MM.1S (cell line): ENCODE results near the gene NTRK2.

Experiments
- DNase-seq: peaks from one replicate; pipeline ENCODE4 v3.0.0-alpha.2; 2015
- H2AFZ ChIP-seq: fragments of 300-600 bp; sonication (generic); 2 replicates; pipeline ENCODE4 v1.6.0; 2016; ENCODE audit warnings: antibody characterized with exemption, low read length
- H3F3A ChIP-seq: fragments of 300-600 bp; sonication (generic); 2 replicates; pipeline ENCODE4 v1.6.1; 2016; ENCODE audit warnings: mild to moderate bottlenecking, antibody characterized with exemption, low read length, moderate library complexity, mixed read lengths; ENCODE audit not compliant: insufficient read depth
- H3K27ac ChIP-seq: fragments of 300-600 bp; sonication (generic); 2 replicates; pipeline ENCODE4 v1.5.1; 2016; ENCODE audit warnings: mild to moderate bottlenecking, low read length
- H3K27me3 ChIP-seq: fragments of 300-600 bp; sonication (generic); replicated peaks from 2 replicates; pipeline ENCODE4 v1.6.0; 2016; ENCODE audit warnings: low read length; ENCODE audit not compliant: insufficient read depth
- H3K36me3 ChIP-seq: fragments of 300-600 bp; sonication (generic); replicated peaks from 2 replicates; pipeline ENCODE4 v1.6.1; 2016; ENCODE audit warnings: mild to moderate bottlenecking, low read length, mixed read lengths; ENCODE audit not compliant: insufficient read depth
- H3K4me1 ChIP-seq: fragments of 300-600 bp; sonication (generic); 2 replicates; pipeline ENCODE4 v1.6.1; 2016; ENCODE audit warnings: low read length, mixed read lengths
- H3K4me2 ChIP-seq: fragments of 300-600 bp; sonication (generic); 2 replicates; pipeline ENCODE4 v1.6.0; 2016; ENCODE audit warnings: low read depth, low read length
- H3K4me3 ChIP-seq: fragments of 300-600 bp; sonication (generic); 2 replicates; pipeline ENCODE4 v1.5.1; 2016; ENCODE audit warnings: low read length, mixed read lengths
- H3K79me2 ChIP-seq: fragments of 300-600 bp; sonication (generic); 2 replicates; pipeline ENCODE4 v1.6.1; 2016; ENCODE audit warnings: mixed run types, low read length, mixed read lengths
- H3K9ac ChIP-seq: fragments of 300-600 bp; sonication (generic); 2 replicates; pipeline ENCODE4 v1.6.1; 2016; ENCODE audit warnings: low read length, mixed read lengths
- H3K9me2 ChIP-seq: fragments of 300-600 bp; sonication (generic); replicated peaks from 2 replicates; pipeline ENCODE4 v1.6.1; 2016; ENCODE audit warnings: mild to moderate bottlenecking, low read length, mixed read lengths; ENCODE audit not compliant: insufficient read depth
- H3K9me3 ChIP-seq: fragments of 300-600 bp; sonication (generic); replicated peaks from 2 replicates; pipeline ENCODE4 v1.6.1; 2016; ENCODE audit warnings: mild to moderate bottlenecking, low read length, mixed read lengths; ENCODE audit not compliant: insufficient read depth
- H4K20me1 ChIP-seq: fragments of 300-600 bp; sonication (generic); 2 replicates; pipeline ENCODE4 v1.6.1; 2016; ENCODE audit warnings: mild to moderate bottlenecking, low read length, moderate library complexity, mixed read lengths; ENCODE audit not compliant: insufficient read depth
- CTCF ChIP-seq: fragments of 300-600 bp; sonication (generic); IDR thresholded peaks from 2 replicates; pipeline ENCODE4 v1.5.1; 2016; ENCODE audit warnings: antibody characterized with exemption, low read length, mixed read lengths
- EZH2 ChIP-seq: fragments of 300-600 bp; sonication (generic); optimal IDR thresholded peaks from 2 replicates; pipeline ENCODE3; 2017; ENCODE audit warnings: low read depth, mild to moderate bottlenecking, antibody characterized with exemption, low read length, mixed read lengths
- EZH2phosphoT487 ChIP-seq: fragments of 300-600 bp; sonication (generic); IDR thresholded peaks from 2 replicates; pipeline ENCODE4 v1.6.1; 2018; ENCODE audit warnings: antibody characterized with exemption, low read length

NTRK2 gene

GRCh38 chr9:84935528-84936117, 266.1 kb downstream of the NTRK2 start:
- H3F3A ChIP-seq = no peaks in the 10 kb centered on the region
- H3K27me3 ChIP-seq = no peaks in the 10 kb centered on the region
- no peak overlapping the region for H2AFZ ChIP-seq
- no peaks in the 10 kb centered on the region for H3K9me3 ChIP-seq
- H4K20me1 ChIP-seq = no peaks in the 10 kb centered on the region
- no peak for TF ChIP-seq CTCF
- no peak for TF ChIP-seq EZH2phosphoT487
- H3K9me2 ChIP-seq = no peaks in the 10 kb centered on the region
- no peak overlapping the region for H3K4me2 ChIP-seq
- H3K4me1 ChIP-seq = no peaks in the 10 kb centered on the region
- no peaks in the 10 kb centered on the region for H3K79me2 ChIP-seq
- no peaks in the 10 kb centered on the region for H3K36me3 ChIP-seq
- H3K4me3 ChIP-seq = no peak overlapping the region
- no peak overlapping the region for H3K27ac ChIP-seq
- DNase-seq = no peak
- H3K9ac ChIP-seq = no peak overlapping the region

GRCh38 chr9:84937180-84937579, 267.7 kb downstream of the NTRK2 start:
- H3K36me3 ChIP-seq = no peaks in the 10 kb centered on the region
- H2AFZ ChIP-seq = no peak overlapping the region
- H3K9me3 ChIP-seq = no peaks in the 10 kb centered on the region
- no peaks in the 10 kb centered on the region for H3K4me1 ChIP-seq
- DNase-seq = no peak
- no peak overlapping the region for H3K4me3 ChIP-seq
- H3F3A ChIP-seq = no peaks in the 10 kb centered on the region
- no peak for TF ChIP-seq CTCF
- TF ChIP-seq EZH2 = no peak
- TF ChIP-seq EZH2phosphoT487 = no peak
- no peaks in the 10 kb centered on the region for H3K9me2 ChIP-seq
- H4K20me1 ChIP-seq = no peaks in the 10 kb centered on the region
- no peak overlapping the region for H3K27ac ChIP-seq
- H3K4me2 ChIP-seq = no peak overlapping the region
- H3K79me2 ChIP-seq = no peaks in the 10 kb centered on the region
- no peaks in the 10 kb centered on the region for H3K27me3 ChIP-seq
- no peak overlapping the region for H3K9ac ChIP-seq

- H3K4me1 ChIP-seq = no peaks in the 10 kb centered on the region
- no peaks in the 10 kb centered on the region for H3K36me3 ChIP-seq
- no peaks in the 10 kb centered on the region for H3K9me2 ChIP-seq
- H3K79me2 ChIP-seq = no peaks in the 10 kb centered on the region
- no peaks in the 10 kb centered on the region for H3F3A ChIP-seq
- H3K27me3 ChIP-seq = no peaks in the 10 kb centered on the region
- H3K9ac ChIP-seq = no peak overlapping the region
- no peak for DNase-seq
- no peak overlapping the region for H3K27ac ChIP-seq
- no peak overlapping the region for H3K4me3 ChIP-seq
- no peak for TF ChIP-seq EZH2phosphoT487
- TF ChIP-seq CTCF = no peak
- TF ChIP-seq EZH2 = no peak
- no peak overlapping the region for H3K4me2 ChIP-seq
- no peak overlapping the region for H2AFZ ChIP-seq
- H3K9me3 ChIP-seq = no peaks in the 10 kb centered on the region
- H4K20me1 ChIP-seq = no peaks in the 10 kb centered on the region
Observed at GRCh38 chr9:84937581-84937980, 268.1 kb downstream of the NTRK2 start.
